ENCODE measurements around the gene DNAH17.

DNAH17 gene

GRCh38 chr17:78374189-78374588, 203.0 kb downstream of the DNAH17 start:
- DNase-seq (ENCODE audit: low spot score) = no peak

Small RNA genes lying within 50 kb of the gene (small RNA-seq; reads per million reads assigned to genes)
- gene RF00415 (0 reads per million in 2 experiments), gene RN7SL454P (0 reads per million in 2 experiments)

Measured in SK-N-DZ (cell line).